ENCODE results near the gene TRAK1. TPM values are rescaled to one million over a fixed set of nuclear protein-coding genes. Genes with fewer than 3 reads are reported as not detected.

Gene TRAK1
- total RNA-seq, 1 donor from 2014 or later, result 53.8 TPM

GRCh38 chr3:42085641-42086376, 5.3 kb upstream of the TRAK1 start:
- no peak overlapping the region for H3K27ac Mint-ChIP-seq
- peaks cover 7% of the 10 kb centered on the region for H3K36me3 Mint-ChIP-seq (ENCODE audit: insufficient read depth)
- no peaks in the 10 kb centered on the region for H3K9me3 Mint-ChIP-seq (ENCODE audit: low read depth)
- peaks cover 13% of the 10 kb centered on the region for H3K4me1 Mint-ChIP-seq (ENCODE audit: low read depth)
- no peak for TF ChIP-seq CTCF (IDR thresholded peaks at IDR 0.05; ENCODE audit: unreplicated experiment)
- H3K4me3 Mint-ChIP-seq (ENCODE audit: low read depth), result no peak overlapping the region
- no peaks in the 10 kb centered on the region for H3K27me3 Mint-ChIP-seq
- no peak for DNase-seq (ENCODE audit: low spot score, unreplicated experiment)

- Mint-ChIP-seq H3K36me3 (ENCODE audit: insufficient read depth) (peaks cover 9% of the 10 kb centered on the region), H3K27ac (no peak overlapping the region), H3K9me3 (ENCODE audit: low read depth) (no peaks in the 10 kb centered on the region)
These were observed 2.2 kb upstream of the TRAK1 start for GRCh38 chr3:42088803-42089530.

GRCh38 chr3:42092006-42092405, 849 bp downstream of the TRAK1 start:
- no peak for TF ChIP-seq CTCF (IDR thresholded peaks at IDR 0.05; ENCODE audit: unreplicated experiment)
- Mint-ChIP-seq H3K36me3 (ENCODE audit: insufficient read depth) (peaks cover 9% of the 10 kb centered on the region), H3K9me3 (ENCODE audit: low read depth) (no peaks in the 10 kb centered on the region), H3K27me3 (no peaks in the 10 kb centered on the region), H3K4me3 (ENCODE audit: low read depth) (no peak overlapping the region), H3K27ac (peak overlapping the region; percentile 54), H3K4me1 (ENCODE audit: low read depth) (peaks cover 3% of the 10 kb centered on the region)
- DNase-seq (ENCODE audit: low spot score, unreplicated experiment), result no peak

More at GRCh38 chr3:42088803-42089530, 2.2 kb upstream of the TRAK1 start:
- Mint-ChIP-seq H3K4me1 (ENCODE audit: low read depth) (peaks cover 11% of the 10 kb centered on the region), H3K4me3 (ENCODE audit: low read depth) (no peak overlapping the region), H3K27me3 (no peaks in the 10 kb centered on the region)
- no peak for TF ChIP-seq CTCF (IDR thresholded peaks at IDR 0.05; ENCODE audit: unreplicated experiment)
- no peak for DNase-seq (ENCODE audit: low spot score, unreplicated experiment)

GRCh38 chr3:42094128-42094527, 3.0 kb downstream of the TRAK1 start:
- Mint-ChIP-seq H3K4me1 (ENCODE audit: low read depth) (peaks cover 1% of the 10 kb centered on the region), H3K4me3 (ENCODE audit: low read depth) (no peak overlapping the region), H3K27ac (no peak overlapping the region), H3K27me3 (no peaks in the 10 kb centered on the region), H3K9me3 (ENCODE audit: low read depth) (no peaks in the 10 kb centered on the region), H3K36me3 (ENCODE audit: insufficient read depth) (peaks cover 9% of the 10 kb centered on the region)
- no peak for DNase-seq (ENCODE audit: low spot score, unreplicated experiment)
- no peak for TF ChIP-seq CTCF (IDR thresholded peaks at IDR 0.05; ENCODE audit: unreplicated experiment)

- no peak for DNase-seq (ENCODE audit: low spot score, unreplicated experiment)
- no peak overlapping the region for H3K4me3 Mint-ChIP-seq (ENCODE audit: low read depth)
- no peak overlapping the region for H3K27ac Mint-ChIP-seq
- H3K36me3 Mint-ChIP-seq (ENCODE audit: insufficient read depth), result peaks cover 6% of the 10 kb centered on the region
- no peaks in the 10 kb centered on the region for H3K27me3 Mint-ChIP-seq
- no peak for TF ChIP-seq CTCF (IDR thresholded peaks at IDR 0.05; ENCODE audit: unreplicated experiment)
- H3K4me1 Mint-ChIP-seq (ENCODE audit: low read depth), result peaks cover 4% of the 10 kb centered on the region
- H3K9me3 Mint-ChIP-seq (ENCODE audit: low read depth), result no peaks in the 10 kb centered on the region
These were observed 3.7 kb downstream of the TRAK1 start for GRCh38 chr3:42094691-42095391.
